Testis (tissue), 3 donors: ENCODE results near the gene HSP90AB1. TPM values are rescaled to one million over a fixed set of nuclear protein-coding genes. Genes with fewer than 3 reads are reported as not detected.

ENCODE experiments used
- DNase-seq: peaks from one replicate; pipeline ENCODE4 v3.0.0-alpha.2; 2019
- H3K27ac ChIP-seq, 2 donors: fragments of 200-600 bp; sonication (generic); one replicate each; pipeline ENCODE4 v1.5.1; 2019
- H3K27me3 ChIP-seq: fragments of 200-600 bp; sonication (generic); one replicate; pipeline ENCODE4 v1.5.1; 2019
- H3K36me3 ChIP-seq: fragments of 200-600 bp; sonication (generic); one replicate; pipeline ENCODE4 v1.5.1; 2017; ENCODE audit warnings: low read depth; ENCODE audit errors: missing control alignments
- H3K4me1 ChIP-seq: fragments of 200-600 bp; sonication (generic); one replicate; pipeline ENCODE4 v1.5.1; 2019
- H3K4me3 ChIP-seq, 2 donors: fragments of 200-600 bp; sonication (generic); one replicate each; pipeline ENCODE4 v1.5.1; 2017 to 2019
- H3K9me3 ChIP-seq: fragments of 200-600 bp; sonication (generic); one replicate; pipeline ENCODE4 v1.5.1; 2017
- CTCF ChIP-seq, 3 experiments: fragments of 450-650 bp in 2 of 3; fragments of 200-600 bp in 1 of 3; sonication (generic) in 1 of 3; IDR thresholded peaks; one replicate each; pipeline ENCODE4 v1.5.1; 2016 to 2019; ENCODE audit warnings: antibody characterized with exemption in 3 of 3, mild to moderate bottlenecking in 2 of 3, moderate library complexity in 1 of 3
- POLR2A ChIP-seq: fragments of 450-650 bp; IDR thresholded peaks from one replicate; pipeline ENCODE4 v1.6.1; 2017; ENCODE audit warnings: antibody characterized with exemption, mild to moderate bottlenecking, moderate library complexity
- WGBS, 2 donors: methylation state at CpG; one replicate each; pipeline ENCODE4 v1.1.5; 2018; 5-methylcytosine and 5-hydroxymethylcytosine counted together
- intact Hi-C: fragments of 100-400 bp; cut with DNase I; formaldehyde crosslinking; loops from one replicate; pipeline ENCODE4 v1.15.1; 2023; ENCODE audit warnings: low total_unique reads
- polyA plus RNA-seq: library from polyadenylated mRNA; stranded (reverse); fragments of 350-450 nt; fragmentation: Illumina TruSeq; extraction: RNeasy Lipid Tissue Mini Kit (QIAGEN cat#74804); gene quantifications from one replicate; pipeline ENCODE4 v1.2.3, GENCODE V29; 2014; ENCODE audit warnings: low read depth, low replicate concordance; ENCODE audit not compliant: insufficient read depth
- total RNA-seq, 2 donors: library from RNA; depleted of rRNA; stranded (reverse); fragments of >200 nt; gene quantifications; one replicate each; pipeline ENCODE4 v1.2.3, GENCODE V29; 2016

HSP90AB1 gene
- total and polyA plus RNA-seq, 3 donors from 2014 or later: 480 to 610 (median 602) TPM

GRCh38 chr6:44201638-44202303 lies 45.1 kb upstream of the HSP90AB1 start:
- no peaks in the 10 kb centered on the region for H3K27me3 ChIP-seq
- TF ChIP-seq CTCF (IDR thresholded peaks at IDR 0.05): no peak
- TF ChIP-seq POLR2A: no peak
- peaks cover 11% of the 10 kb centered on the region for H3K4me1 ChIP-seq
- no peaks in the 10 kb centered on the region for H3K9me3 ChIP-seq
- intact Hi-C loops: no loop called here
- H3K27ac ChIP-seq: no peak overlapping the region
- no peaks in the 10 kb centered on the region for H3K36me3 ChIP-seq
- no peak overlapping the region for H3K4me3 ChIP-seq
- 83 to 89% methylated on average over 5 to 11 of the region's 11 CpGs for WGBS, 2 donors
- DNase-seq: no peak

GRCh38 chr6:44202332-44202971 lies 44.4 kb upstream of the HSP90AB1 start:
- intact Hi-C loops: no loop called here
- H3K36me3 ChIP-seq: no peaks in the 10 kb centered on the region

GRCh38 chr6:44202972-44203750 lies 43.7 kb upstream of the HSP90AB1 start:
- TF ChIP-seq POLR2A (no peak), CTCF (IDR thresholded peaks at IDR 0.05) (no peak)
- peak overlapping the region in 1 of 2 donors; percentile 60 for H3K27ac ChIP-seq
- H3K4me3 ChIP-seq: no peak overlapping the region
- no peak for DNase-seq
- H3K27me3 ChIP-seq: no peaks in the 10 kb centered on the region
- 53 to 57% methylated on average over 7 to 11 of the region's 11 CpGs for WGBS, 2 donors
- H3K4me1 ChIP-seq: peaks cover 11% of the 10 kb centered on the region
- H3K9me3 ChIP-seq: no peaks in the 10 kb centered on the region
- no peaks in the 10 kb centered on the region for H3K36me3 ChIP-seq
- intact Hi-C loops: no loop called here

More at GRCh38 chr6:44202332-44202971, 44.4 kb upstream of the HSP90AB1 start:
- H3K4me1 ChIP-seq: peaks cover 11% of the 10 kb centered on the region
- H3K9me3 ChIP-seq: no peaks in the 10 kb centered on the region
- no peaks in the 10 kb centered on the region for H3K27me3 ChIP-seq
- no peak for DNase-seq
- peak overlapping the region in 1 of 2 donors; percentile 60 for H3K27ac ChIP-seq
- TF ChIP-seq POLR2A: no peak
- no peak for TF ChIP-seq CTCF (IDR thresholded peaks at IDR 0.05)
- WGBS, 2 donors: 58 to 69% methylated on average over 4 of the region's 4 CpGs
- no peak overlapping the region for H3K4me3 ChIP-seq

GRCh38 chr6:44203955-44204354 lies 42.9 kb upstream of the HSP90AB1 start:
- H3K27me3 ChIP-seq: no peaks in the 10 kb centered on the region
- WGBS, 2 donors: 88 to 94% methylated on average over 6 of the region's 6 CpGs
- H3K4me3 ChIP-seq: no peak overlapping the region

More at GRCh38 chr6:44203955-44204354, 42.9 kb upstream of the HSP90AB1 start:
- Histone ChIP-seq H3K27ac (no peak overlapping the region), H3K36me3 (no peaks in the 10 kb centered on the region), H3K9me3 (no peaks in the 10 kb centered on the region), H3K4me1 (peaks cover 11% of the 10 kb centered on the region)
- TF ChIP-seq CTCF (IDR thresholded peaks at IDR 0.05) (no peak), POLR2A (no peak)
- intact Hi-C loops: no loop called here
- no peak for DNase-seq
